ENCODE data around the gene CEP85.

DNA sequence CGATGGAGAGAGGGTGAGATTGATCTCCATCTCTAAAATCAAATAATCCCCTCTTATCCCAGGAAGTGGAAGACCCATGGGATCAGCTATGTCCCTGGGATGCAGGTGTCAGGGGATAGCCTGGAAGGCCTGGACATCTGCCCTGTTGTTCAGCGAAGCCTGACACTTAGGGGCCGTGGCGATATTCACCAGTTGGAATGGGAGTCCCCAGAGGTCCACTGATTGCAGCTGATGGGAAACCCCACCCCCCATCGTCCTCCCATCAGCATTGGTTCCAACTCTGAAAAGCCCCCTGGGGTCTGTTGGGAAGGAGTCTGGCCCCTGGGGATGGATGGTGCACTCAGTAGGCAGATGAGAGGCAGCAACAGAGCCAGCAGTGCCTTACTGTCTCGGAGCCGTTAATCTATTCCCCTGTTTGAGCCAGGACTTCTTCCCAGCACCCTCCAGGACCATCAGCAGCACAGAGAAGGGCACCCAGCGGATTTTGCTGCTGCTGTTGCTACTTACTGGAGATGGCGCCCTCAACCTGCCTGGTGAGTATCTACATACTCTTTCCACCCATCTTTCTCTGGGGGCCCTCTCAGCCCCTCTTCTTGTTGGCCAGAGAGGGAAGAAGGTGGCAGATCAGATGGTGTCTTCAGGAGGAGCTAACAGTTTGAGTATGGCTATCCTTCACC, 30.2 kb upstream of the CEP85 start:
- no peak for TF ChIP-seq POLR2A (IDR thresholded peaks at IDR 0.05)
- TF ChIP-seq, protein P1, sequence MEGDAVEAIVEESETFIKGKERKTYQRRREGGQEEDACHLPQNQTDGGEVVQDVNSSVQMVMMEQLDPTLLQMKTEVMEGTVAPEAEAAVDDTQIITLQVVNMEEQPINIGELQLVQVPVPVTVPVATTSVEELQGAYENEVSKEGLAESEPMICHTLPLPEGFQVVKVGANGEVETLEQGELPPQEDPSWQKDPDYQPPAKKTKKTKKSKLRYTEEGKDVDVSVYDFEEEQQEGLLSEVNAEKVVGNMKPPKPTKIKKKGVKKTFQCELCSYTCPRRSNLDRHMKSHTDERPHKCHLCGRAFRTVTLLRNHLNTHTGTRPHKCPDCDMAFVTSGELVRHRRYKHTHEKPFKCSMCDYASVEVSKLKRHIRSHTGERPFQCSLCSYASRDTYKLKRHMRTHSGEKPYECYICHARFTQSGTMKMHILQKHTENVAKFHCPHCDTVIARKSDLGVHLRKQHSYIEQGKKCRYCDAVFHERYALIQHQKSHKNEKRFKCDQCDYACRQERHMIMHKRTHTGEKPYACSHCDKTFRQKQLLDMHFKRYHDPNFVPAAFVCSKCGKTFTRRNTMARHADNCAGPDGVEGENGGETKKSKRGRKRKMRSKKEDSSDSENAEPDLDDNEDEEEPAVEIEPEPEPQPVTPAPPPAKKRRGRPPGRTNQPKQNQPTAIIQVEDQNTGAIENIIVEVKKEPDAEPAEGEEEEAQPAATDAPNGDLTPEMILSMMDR (IDR thresholded peaks at IDR 0.05), result no peak
